ENCODE results near the gene KIAA0319L. TPM values are rescaled to one million over a fixed set of nuclear protein-coding genes. Genes with fewer than 3 reads are reported as not detected.

Gene KIAA0319L
- total RNA-seq, 4 donors from 2014 or later, result 26.3 to 44.8 (median 38.9) TPM

- Histone ChIP-seq H3K4me3 (no peak overlapping the region), H3K27ac (no peak overlapping the region), H3K36me3 (peaks cover 0 to 6% of the 10 kb centered on the region in 2 donors), H3K27me3 (no peaks in the 10 kb centered on the region), H3K9me3 (no peaks in the 10 kb centered on the region), H3K4me1 (peaks cover 0 to 11% (median 0%) of the 10 kb centered on the region in 3 donors)
- no peak for ATAC-seq
- WGBS, 2 donors (ENCODE audit: low coverage in 1 of 2), result 86 to 92% methylated on average over 1 of the region's 1 CpG
- TF ChIP-seq POLR2A (IDR thresholded peaks at IDR 0.05) (no peak), EP300 (IDR thresholded peaks at IDR 0.05) (no peak), CTCF (IDR thresholded peaks at IDR 0.05) (no peak), POLR2AphosphoS5 (IDR thresholded peaks at IDR 0.05) (no peak)
Measured at GRCh38 chr1:35490250-35490649, 67.0 kb downstream of the KIAA0319L start.

- Histone ChIP-seq H3K4me3 (no peak overlapping the region), H3K27ac (peak overlapping the region in 1 of 4 donors; percentile 21), H3K27me3 (no peaks in the 10 kb centered on the region), H3K4me1 (peaks cover 0 to 11% (median 0%) of the 10 kb centered on the region in 3 donors), H3K9me3 (no peaks in the 10 kb centered on the region), H3K36me3 (no peaks in the 10 kb centered on the region)
- TF ChIP-seq EP300 (IDR thresholded peaks at IDR 0.05), result no peak
- no peak for TF ChIP-seq POLR2AphosphoS5 (IDR thresholded peaks at IDR 0.05)
- no peak for TF ChIP-seq CTCF (IDR thresholded peaks at IDR 0.05)
- TF ChIP-seq POLR2A (IDR thresholded peaks at IDR 0.05), result no peak
- 16 to 25% methylated on average over 2 of the region's 2 CpGs for WGBS, 2 donors (ENCODE audit: low coverage in 1 of 2)
- ATAC-seq, result no peak
Measured at GRCh38 chr1:35488336-35488735, 68.9 kb downstream of the KIAA0319L start.

GRCh38 chr1:35486858-35487408 is 70.3 kb downstream of the KIAA0319L start:
- no peaks in the 10 kb centered on the region for H3K36me3 ChIP-seq
- TF ChIP-seq CTCF (IDR thresholded peaks at IDR 0.05) (no peak), POLR2AphosphoS5 (IDR thresholded peaks at IDR 0.05) (no peak), POLR2A (IDR thresholded peaks at IDR 0.05) (no peak), EP300 (IDR thresholded peaks at IDR 0.05) (no peak)
- 81 to 95% methylated on average over 2 to 3 of the region's 3 CpGs for WGBS, 2 donors (ENCODE audit: low coverage in 1 of 2)
- no peak overlapping the region for H3K4me3 ChIP-seq
- peaks cover 0 to 11% (median 0%) of the 10 kb centered on the region in 3 donors for H3K4me1 ChIP-seq
- no peak overlapping the region for H3K27ac ChIP-seq
- no peaks in the 10 kb centered on the region for H3K27me3 ChIP-seq
- H3K9me3 ChIP-seq, result no peaks in the 10 kb centered on the region
- no peak for ATAC-seq

GRCh38 chr1:35481229-35481628 is 76.0 kb downstream of the KIAA0319L start:
- WGBS, 2 donors (ENCODE audit: low coverage in 1 of 2), result 92 to 100% methylated on average over 2 of the region's 2 CpGs

GRCh38 chr1:35477870-35478269 is 79.3 kb downstream of the KIAA0319L start:
- ATAC-seq, result no peak
- H3K27me3 ChIP-seq, result no peaks in the 10 kb centered on the region
- H3K27ac ChIP-seq, result no peak overlapping the region
- H3K4me1 ChIP-seq, result no peaks in the 10 kb centered on the region
- no peaks in the 10 kb centered on the region for H3K9me3 ChIP-seq
- TF ChIP-seq POLR2AphosphoS5 (IDR thresholded peaks at IDR 0.05) (no peak), POLR2A (IDR thresholded peaks at IDR 0.05) (no peak), CTCF (IDR thresholded peaks at IDR 0.05) (no peak), EP300 (IDR thresholded peaks at IDR 0.05) (no peak)
- H3K4me3 ChIP-seq, result no peak overlapping the region
- 97 to 100% methylated on average over 1 to 2 of the region's 2 CpGs for WGBS, 2 donors (ENCODE audit: low coverage in 1 of 2)
- peaks cover 0 to 52% of the 10 kb centered on the region in 2 donors for H3K36me3 ChIP-seq

More at GRCh38 chr1:35481229-35481628, 76.0 kb downstream of the KIAA0319L start:
- Histone ChIP-seq H3K27ac (no peak overlapping the region), H3K36me3 (peaks cover 0 to 19% of the 10 kb centered on the region in 2 donors), H3K9me3 (no peaks in the 10 kb centered on the region), H3K27me3 (no peaks in the 10 kb centered on the region), H3K4me1 (no peaks in the 10 kb centered on the region), H3K4me3 (no peak overlapping the region)
- no peak for TF ChIP-seq EP300 (IDR thresholded peaks at IDR 0.05)
- no peak for TF ChIP-seq POLR2AphosphoS5 (IDR thresholded peaks at IDR 0.05)
- TF ChIP-seq POLR2A (IDR thresholded peaks at IDR 0.05), result no peak
- no peak for ATAC-seq
